GM23338 (cell line): Measurements from ENCODE around the gene OR4D1. TPM values are rescaled to one million over a fixed set of nuclear protein-coding genes. Genes with fewer than 3 reads are reported as not detected.

Experiments used
- ATAC-seq: fragments of 200-7000 bp; cut with Tn5 transposase; 3 replicates; pipeline ENCODE4 v1.9.1; 2020
- DNase-seq: peaks from one replicate; pipeline ENCODE4 v3.0.0-alpha.2; 2015; ENCODE audit warnings: low spot score
- H2AFZ ChIP-seq: fragments of 200-600 bp; sonication (generic); 2 replicates; pipeline ENCODE4 v1.8.0; 2016; ENCODE audit warnings: antibody characterized with exemption, mild to moderate bottlenecking, moderate library complexity
- H3F3A ChIP-seq: fragments of 200-600 bp; sonication (generic); replicated peaks from 2 replicates; pipeline ENCODE4 v1.8.0; 2017; ENCODE audit warnings: antibody characterized with exemption, mixed run types, low read depth
- H3K27ac ChIP-seq: fragments of 200-600 bp; sonication (generic); 2 replicates; pipeline ENCODE4 v1.6.1; 2016; ENCODE audit warnings: low read depth
- H3K27me3 ChIP-seq: fragments of 200-600 bp; sonication (generic); 2 replicates; pipeline ENCODE4 v1.8.0; 2016; ENCODE audit warnings: mild to moderate bottlenecking, mixed run types, moderate library complexity; ENCODE audit not compliant: insufficient read depth
- H3K36me3 ChIP-seq: fragments of 200-600 bp; sonication (generic); 2 replicates; pipeline ENCODE4 v1.8.0; 2016; ENCODE audit warnings: mild to moderate bottlenecking; ENCODE audit not compliant: insufficient read depth
- H3K4me1 ChIP-seq: fragments of 200-600 bp; sonication (generic); 2 replicates; pipeline ENCODE4 v1.8.0; 2016; ENCODE audit warnings: mild to moderate bottlenecking, moderate library complexity; ENCODE audit not compliant: insufficient read depth
- H3K4me2 ChIP-seq: fragments of 200-600 bp; sonication (generic); 2 replicates; pipeline ENCODE4 v1.7.1; 2017; ENCODE audit warnings: mixed run types
- H3K4me3 ChIP-seq: fragments of 200-600 bp; sonication (generic); 2 replicates; pipeline ENCODE4 v1.6.1; 2016; ENCODE audit warnings: mixed run types
- H3K79me2 ChIP-seq: fragments of 200-600 bp; sonication (generic); replicated peaks from 2 replicates; pipeline ENCODE4 v1.8.0; 2017; ENCODE audit warnings: mild to moderate bottlenecking; ENCODE audit not compliant: insufficient read depth
- H3K9me2 ChIP-seq: fragments of 200-600 bp; sonication (generic); 2 replicates; pipeline ENCODE4 v1.8.0; 2017; ENCODE audit not compliant: insufficient read depth
- H4K20me1 ChIP-seq: fragments of 200-600 bp; sonication (generic); replicated peaks from 2 replicates; pipeline ENCODE4 v1.8.0; 2017; ENCODE audit warnings: mild to moderate bottlenecking; ENCODE audit not compliant: insufficient read depth
- H3K27ac Mint-ChIP-seq: 2 replicates; pipeline ENCODE4 v1.8.0; 2020; ENCODE audit warnings: inconsistent platforms, mild to moderate bottlenecking, moderate library complexity, mixed read lengths
- H3K27me3 Mint-ChIP-seq: 3 replicates; pipeline ENCODE4 v1.8.0; 2022; ENCODE audit warnings: low read depth, mild to moderate bottlenecking, moderate library complexity, mixed read lengths, inconsistent platforms; ENCODE audit not compliant: insufficient read depth, poor library complexity
- H3K36me3 Mint-ChIP-seq: 3 replicates; pipeline ENCODE4 v1.8.0; 2021; ENCODE audit warnings: low read depth, mild to moderate bottlenecking, inconsistent platforms, moderate library complexity, mixed read lengths
- H3K4me1 Mint-ChIP-seq: 3 replicates; pipeline ENCODE4 v1.8.0; 2020; ENCODE audit warnings: mild to moderate bottlenecking, inconsistent platforms, mixed read lengths
- H3K4me3 Mint-ChIP-seq: 3 replicates; pipeline ENCODE4 v1.8.0; 2021; ENCODE audit warnings: moderate library complexity, mild to moderate bottlenecking, inconsistent platforms, mixed read lengths
- H3K9me3 Mint-ChIP-seq: 3 replicates; pipeline ENCODE4 v1.8.0; 2020; ENCODE audit warnings: moderate library complexity, mild to moderate bottlenecking, inconsistent platforms, mixed read lengths
- CREB1 ChIP-seq: fragments of 250-450 bp; sonication (Bioruptor Pico); IDR thresholded peaks from 2 replicates; pipeline ENCODE4 v1.5.0; 2020; ENCODE audit warnings: low read depth, mild to moderate bottlenecking, moderate library complexity
- EZH2phosphoT487 ChIP-seq: fragments of 200-600 bp; sonication (generic); IDR thresholded peaks from one replicate; pipeline ENCODE4 v1.8.1; 2018; ENCODE audit warnings: antibody characterized with exemption; ENCODE audit not compliant: unreplicated experiment
- ZNF114 ChIP-seq: fragments of 250-450 bp; sonication (Bioruptor Pico); IDR thresholded peaks from 2 replicates; pipeline ENCODE4 v1.5.0; 2020; ENCODE audit warnings: mild to moderate bottlenecking, moderate library complexity
- polyA plus RNA-seq: library from polyadenylated mRNA; unstranded; fragments of >200 nt; fragmentation: Nextera tagmentation; extraction: Ambion mirVana; gene quantifications from 2 replicates; pipeline ENCODE4 v1.2.1, GENCODE V29; 2016
- total RNA-seq: library from RNA; depleted of rRNA; stranded (reverse); fragments of >200 nt; shearing (Covaris generic); gene quantifications from 2 replicates; pipeline ENCODE4 v1.2.3, GENCODE V29; 2014
- TF ChIP-seq, protein P1 (sequence below): IDR thresholded peaks from one replicate; pipeline ENCODE4 v1.6.1; 2018; ENCODE audit warnings: antibody characterized with exemption; ENCODE audit not compliant: unreplicated experiment
- TF ChIP-seq, protein P2 (sequence below): fragments of 250-450 bp; sonication (Bioruptor Pico); IDR thresholded peaks from 2 replicates; pipeline ENCODE4 v1.5.0; 2020; ENCODE audit warnings: mild to moderate bottlenecking, moderate library complexity
- TF ChIP-seq, protein P3 (sequence below), 2 experiments: fragments of 200-600 bp in 1 of 2; sonication (generic) in 1 of 2; conservative IDR thresholded peaks; 2 replicates each; pipeline versions ENCODE4 v1.5.1 to v1.6.1; 2016 to 2017; ENCODE audit warnings: antibody characterized with exemption in 2 of 2, low read depth in 2 of 2, mild to moderate bottlenecking in 2 of 2, moderate library complexity in 1 of 2

OR4D1 gene
- total and polyA plus RNA-seq, 2 experiments from 2014 or later: 0.10 to 0.50 TPM

DNA sequence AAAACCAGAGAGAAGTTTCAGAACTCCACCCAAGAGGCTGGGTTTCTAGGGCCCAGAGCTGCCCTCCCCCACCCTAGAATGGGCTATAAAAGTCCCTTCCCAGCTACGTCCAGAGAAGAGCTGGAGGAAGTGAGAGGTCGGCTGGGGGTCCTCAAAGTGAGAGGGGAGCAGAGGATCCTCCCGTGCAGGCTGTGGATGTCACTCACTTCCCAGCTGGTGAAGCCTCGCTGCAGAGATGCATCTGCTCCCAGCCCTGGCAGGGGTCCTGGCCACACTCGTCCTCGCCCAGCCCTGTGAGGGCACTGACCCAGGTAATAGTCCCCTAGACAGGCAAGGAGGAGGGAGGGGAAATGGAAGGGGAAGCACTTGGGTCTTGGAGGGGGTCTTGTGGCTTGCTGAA, 44.4 kb downstream of the OR4D1 start, which contains the start of gene EPX (continued):
- TF ChIP-seq, protein P1, sequence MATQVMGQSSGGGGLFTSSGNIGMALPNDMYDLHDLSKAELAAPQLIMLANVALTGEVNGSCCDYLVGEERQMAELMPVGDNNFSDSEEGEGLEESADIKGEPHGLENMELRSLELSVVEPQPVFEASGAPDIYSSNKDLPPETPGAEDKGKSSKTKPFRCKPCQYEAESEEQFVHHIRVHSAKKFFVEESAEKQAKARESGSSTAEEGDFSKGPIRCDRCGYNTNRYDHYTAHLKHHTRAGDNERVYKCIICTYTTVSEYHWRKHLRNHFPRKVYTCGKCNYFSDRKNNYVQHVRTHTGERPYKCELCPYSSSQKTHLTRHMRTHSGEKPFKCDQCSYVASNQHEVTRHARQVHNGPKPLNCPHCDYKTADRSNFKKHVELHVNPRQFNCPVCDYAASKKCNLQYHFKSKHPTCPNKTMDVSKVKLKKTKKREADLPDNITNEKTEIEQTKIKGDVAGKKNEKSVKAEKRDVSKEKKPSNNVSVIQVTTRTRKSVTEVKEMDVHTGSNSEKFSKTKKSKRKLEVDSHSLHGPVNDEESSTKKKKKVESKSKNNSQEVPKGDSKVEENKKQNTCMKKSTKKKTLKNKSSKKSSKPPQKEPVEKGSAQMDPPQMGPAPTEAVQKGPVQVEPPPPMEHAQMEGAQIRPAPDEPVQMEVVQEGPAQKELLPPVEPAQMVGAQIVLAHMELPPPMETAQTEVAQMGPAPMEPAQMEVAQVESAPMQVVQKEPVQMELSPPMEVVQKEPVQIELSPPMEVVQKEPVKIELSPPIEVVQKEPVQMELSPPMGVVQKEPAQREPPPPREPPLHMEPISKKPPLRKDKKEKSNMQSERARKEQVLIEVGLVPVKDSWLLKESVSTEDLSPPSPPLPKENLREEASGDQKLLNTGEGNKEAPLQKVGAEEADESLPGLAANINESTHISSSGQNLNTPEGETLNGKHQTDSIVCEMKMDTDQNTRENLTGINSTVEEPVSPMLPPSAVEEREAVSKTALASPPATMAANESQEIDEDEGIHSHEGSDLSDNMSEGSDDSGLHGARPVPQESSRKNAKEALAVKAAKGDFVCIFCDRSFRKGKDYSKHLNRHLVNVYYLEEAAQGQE: no peak
- no peak for TF ChIP-seq ZNF114
- TF ChIP-seq, protein P2, sequence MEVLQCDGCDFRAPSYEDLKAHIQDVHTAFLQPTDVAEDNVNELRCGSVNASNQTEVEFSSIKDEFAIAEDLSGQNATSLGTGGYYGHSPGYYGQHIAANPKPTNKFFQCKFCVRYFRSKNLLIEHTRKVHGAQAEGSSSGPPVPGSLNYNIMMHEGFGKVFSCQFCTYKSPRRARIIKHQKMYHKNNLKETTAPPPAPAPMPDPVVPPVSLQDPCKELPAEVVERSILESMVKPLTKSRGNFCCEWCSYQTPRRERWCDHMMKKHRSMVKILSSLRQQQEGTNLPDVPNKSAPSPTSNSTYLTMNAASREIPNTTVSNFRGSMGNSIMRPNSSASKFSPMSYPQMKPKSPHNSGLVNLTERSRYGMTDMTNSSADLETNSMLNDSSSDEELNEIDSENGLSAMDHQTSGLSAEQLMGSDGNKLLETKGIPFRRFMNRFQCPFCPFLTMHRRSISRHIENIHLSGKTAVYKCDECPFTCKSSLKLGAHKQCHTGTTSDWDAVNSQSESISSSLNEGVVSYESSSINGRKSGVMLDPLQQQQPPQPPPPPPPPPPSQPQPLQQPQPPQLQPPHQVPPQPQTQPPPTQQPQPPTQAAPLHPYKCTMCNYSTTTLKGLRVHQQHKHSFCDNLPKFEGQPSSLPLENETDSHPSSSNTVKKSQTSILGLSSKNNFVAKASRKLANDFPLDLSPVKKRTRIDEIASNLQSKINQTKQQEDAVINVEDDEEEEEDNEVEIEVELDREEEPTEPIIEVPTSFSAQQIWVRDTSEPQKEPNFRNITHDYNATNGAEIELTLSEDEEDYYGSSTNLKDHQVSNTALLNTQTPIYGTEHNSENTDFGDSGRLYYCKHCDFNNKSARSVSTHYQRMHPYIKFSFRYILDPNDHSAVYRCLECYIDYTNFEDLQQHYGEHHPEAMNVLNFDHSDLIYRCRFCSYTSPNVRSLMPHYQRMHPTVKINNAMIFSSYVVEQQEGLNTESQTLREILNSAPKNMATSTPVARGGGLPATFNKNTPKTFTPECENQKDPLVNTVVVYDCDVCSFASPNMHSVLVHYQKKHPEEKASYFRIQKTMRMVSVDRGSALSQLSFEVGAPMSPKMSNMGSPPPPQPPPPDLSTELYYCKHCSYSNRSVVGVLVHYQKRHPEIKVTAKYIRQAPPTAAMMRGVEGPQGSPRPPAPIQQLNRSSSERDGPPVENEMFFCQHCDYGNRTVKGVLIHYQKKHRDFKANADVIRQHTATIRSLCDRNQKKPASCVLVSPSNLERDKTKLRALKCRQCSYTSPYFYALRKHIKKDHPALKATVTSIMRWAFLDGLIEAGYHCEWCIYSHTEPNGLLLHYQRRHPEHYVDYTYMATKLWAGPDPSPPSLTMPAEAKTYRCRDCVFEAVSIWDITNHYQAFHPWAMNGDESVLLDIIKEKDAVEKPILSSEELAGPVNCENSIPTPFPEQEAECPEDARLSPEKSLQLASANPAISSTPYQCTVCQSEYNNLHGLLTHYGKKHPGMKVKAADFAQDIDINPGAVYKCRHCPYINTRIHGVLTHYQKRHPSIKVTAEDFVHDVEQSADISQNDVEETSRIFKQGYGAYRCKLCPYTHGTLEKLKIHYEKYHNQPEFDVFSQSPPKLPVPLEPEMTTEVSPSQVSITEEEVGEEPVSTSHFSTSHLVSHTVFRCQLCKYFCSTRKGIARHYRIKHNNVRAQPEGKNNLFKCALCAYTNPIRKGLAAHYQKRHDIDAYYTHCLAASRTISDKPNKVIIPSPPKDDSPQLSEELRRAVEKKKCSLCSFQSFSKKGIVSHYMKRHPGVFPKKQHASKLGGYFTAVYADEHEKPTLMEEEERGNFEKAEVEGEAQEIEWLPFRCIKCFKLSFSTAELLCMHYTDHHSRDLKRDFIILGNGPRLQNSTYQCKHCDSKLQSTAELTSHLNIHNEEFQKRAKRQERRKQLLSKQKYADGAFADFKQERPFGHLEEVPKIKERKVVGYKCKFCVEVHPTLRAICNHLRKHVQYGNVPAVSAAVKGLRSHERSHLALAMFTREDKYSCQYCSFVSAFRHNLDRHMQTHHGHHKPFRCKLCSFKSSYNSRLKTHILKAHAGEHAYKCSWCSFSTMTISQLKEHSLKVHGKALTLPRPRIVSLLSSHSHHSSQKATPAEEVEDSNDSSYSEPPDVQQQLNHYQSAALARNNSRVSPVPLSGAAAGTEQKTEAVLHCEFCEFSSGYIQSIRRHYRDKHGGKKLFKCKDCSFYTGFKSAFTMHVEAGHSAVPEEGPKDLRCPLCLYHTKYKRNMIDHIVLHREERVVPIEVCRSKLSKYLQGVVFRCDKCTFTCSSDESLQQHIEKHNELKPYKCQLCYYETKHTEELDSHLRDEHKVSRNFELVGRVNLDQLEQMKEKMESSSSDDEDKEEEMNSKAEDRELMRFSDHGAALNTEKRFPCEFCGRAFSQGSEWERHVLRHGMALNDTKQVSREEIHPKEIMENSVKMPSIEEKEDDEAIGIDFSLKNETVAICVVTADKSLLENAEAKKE (CRISPR knock-in tag): no peak
- no peak for TF ChIP-seq EZH2phosphoT487
- no peak for TF ChIP-seq CREB1

DNA sequence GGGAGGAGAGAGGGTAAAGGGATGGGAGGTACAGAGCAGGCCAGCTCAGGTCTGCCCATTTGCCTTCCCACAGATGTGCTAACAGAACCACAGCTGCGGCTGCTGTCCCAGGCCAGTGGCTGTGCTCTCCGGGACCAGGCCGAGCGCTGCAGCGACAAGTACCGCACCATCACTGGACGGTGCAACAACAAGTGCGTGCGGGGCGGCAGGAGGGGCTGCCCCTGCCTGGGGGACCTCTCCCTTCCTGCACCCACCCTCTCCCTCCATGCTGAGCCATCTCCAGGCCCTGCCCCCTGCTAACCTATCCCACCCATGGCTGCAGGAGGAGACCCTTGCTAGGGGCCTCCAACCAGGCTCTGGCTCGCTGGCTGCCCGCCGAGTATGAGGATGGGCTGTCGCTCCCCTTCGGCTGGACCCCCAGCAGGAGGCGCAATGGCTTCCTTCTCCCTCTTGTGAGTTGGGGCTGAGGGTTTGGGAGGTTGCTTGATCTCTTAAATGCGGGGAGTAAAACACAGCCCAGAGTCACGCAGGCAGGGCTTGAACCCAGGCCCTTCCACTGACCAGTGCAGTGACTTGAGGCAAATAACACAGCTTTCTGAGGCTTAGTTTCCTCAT, 45.6 kb downstream of the OR4D1 start:
- no peak overlapping the region for H3K27ac Mint-ChIP-seq
- no peak overlapping the region for H3K4me3 ChIP-seq
- TF ChIP-seq CREB1: no peak
- TF ChIP-seq, protein P3, sequence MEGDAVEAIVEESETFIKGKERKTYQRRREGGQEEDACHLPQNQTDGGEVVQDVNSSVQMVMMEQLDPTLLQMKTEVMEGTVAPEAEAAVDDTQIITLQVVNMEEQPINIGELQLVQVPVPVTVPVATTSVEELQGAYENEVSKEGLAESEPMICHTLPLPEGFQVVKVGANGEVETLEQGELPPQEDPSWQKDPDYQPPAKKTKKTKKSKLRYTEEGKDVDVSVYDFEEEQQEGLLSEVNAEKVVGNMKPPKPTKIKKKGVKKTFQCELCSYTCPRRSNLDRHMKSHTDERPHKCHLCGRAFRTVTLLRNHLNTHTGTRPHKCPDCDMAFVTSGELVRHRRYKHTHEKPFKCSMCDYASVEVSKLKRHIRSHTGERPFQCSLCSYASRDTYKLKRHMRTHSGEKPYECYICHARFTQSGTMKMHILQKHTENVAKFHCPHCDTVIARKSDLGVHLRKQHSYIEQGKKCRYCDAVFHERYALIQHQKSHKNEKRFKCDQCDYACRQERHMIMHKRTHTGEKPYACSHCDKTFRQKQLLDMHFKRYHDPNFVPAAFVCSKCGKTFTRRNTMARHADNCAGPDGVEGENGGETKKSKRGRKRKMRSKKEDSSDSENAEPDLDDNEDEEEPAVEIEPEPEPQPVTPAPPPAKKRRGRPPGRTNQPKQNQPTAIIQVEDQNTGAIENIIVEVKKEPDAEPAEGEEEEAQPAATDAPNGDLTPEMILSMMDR (conservative IDR thresholded peaks at IDR 0.05; ENCODE audit: low read depth in 2 of 2): peak; percentile 57 to 73
- TF ChIP-seq, protein P1: no peak

More for the DNA sequence above, 45.6 kb downstream of the OR4D1 start:
- Mint-ChIP-seq H3K4me3 (no peak overlapping the region), H3K27me3 (peaks cover 16% of the 10 kb centered on the region), H3K4me1 (no peaks in the 10 kb centered on the region), H3K9me3 (no peaks in the 10 kb centered on the region), H3K36me3 (no peaks in the 10 kb centered on the region)
- Histone ChIP-seq H3F3A (no peaks in the 10 kb centered on the region), H3K9me2 (no peaks in the 10 kb centered on the region), H3K4me1 (no peaks in the 10 kb centered on the region), H4K20me1 (no peaks in the 10 kb centered on the region), H3K36me3 (no peaks in the 10 kb centered on the region), H3K4me2 (no peak overlapping the region), H2AFZ (no peak overlapping the region), H3K27me3 (no peaks in the 10 kb centered on the region), H3K79me2 (no peaks in the 10 kb centered on the region), H3K27ac (no peak overlapping the region)
- ATAC-seq: peak; percentile 69
- DNase-seq: peak; percentile 55
